Lung (tissue), 12 donors: Measurements from ENCODE around the gene DEFB114. TPM values are rescaled to one million over a fixed set of nuclear protein-coding genes. Genes with fewer than 3 reads are reported as not detected.
"Not testable (repeated sequence)": the region's sequence is repeated elsewhere in the genome, so short reads cannot be mapped to it uniquely, and the experiment has no call there.

ENCODE experiments used
- ATAC-seq: fragments of 200-7000 bp; cut with Tn5 transposase; one replicate; pipeline ENCODE4 v1.9.1; 2020; ENCODE audit warnings: moderate number of reproducible peaks; ENCODE audit not compliant: insufficient read depth, low FRiP score
- DNase-seq, 3 donors: peaks; one replicate each; pipeline ENCODE4 v3.0.0-alpha.2; 2013 to 2017
- H3K27ac ChIP-seq, 2 donors: one replicate each; pipeline ENCODE4 v1.5.1; 2013; ENCODE audit warnings: mild to moderate bottlenecking in 2 of 2, moderate library complexity in 2 of 2, control low read depth in 1 of 2, inconsistent platforms in 1 of 2, low read depth in 1 of 2, low read length in 1 of 2
- H3K27me3 ChIP-seq, 3 donors: one replicate each; pipeline ENCODE4 v1.5.1; 2013; ENCODE audit warnings: low read length in 2 of 3; ENCODE audit not compliant: control insufficient read depth in 3 of 3, insufficient read depth in 3 of 3
- H3K36me3 ChIP-seq, 4 donors: one replicate each; pipeline ENCODE4 v1.5.1; 2013; ENCODE audit warnings: low read length in 4 of 4, mild to moderate bottlenecking in 1 of 4, moderate library complexity in 1 of 4; ENCODE audit not compliant: control insufficient read depth in 4 of 4, insufficient read depth in 4 of 4
- H3K4me1 ChIP-seq, 5 donors: one replicate each; pipeline ENCODE4 v1.5.1; 2013; ENCODE audit warnings: low read length in 5 of 5, mild to moderate bottlenecking in 2 of 5, moderate library complexity in 1 of 5; ENCODE audit not compliant: control insufficient read depth in 5 of 5, insufficient read depth in 5 of 5
- H3K4me3 ChIP-seq: one replicate; pipeline ENCODE4 v1.5.1; 2013; ENCODE audit warnings: mild to moderate bottlenecking, control low read depth, moderate library complexity
- H3K9ac ChIP-seq, 2 donors: one replicate each; pipeline ENCODE4 v1.5.1; 2013; ENCODE audit warnings: low read length in 2 of 2, control low read depth in 1 of 2; ENCODE audit not compliant: insufficient read depth in 1 of 2
- H3K9me3 ChIP-seq, 4 donors: one replicate each; pipeline ENCODE4 v1.5.1; 2013; ENCODE audit warnings: low read length in 3 of 4, mild to moderate bottlenecking in 1 of 4, moderate library complexity in 1 of 4; ENCODE audit not compliant: control insufficient read depth in 4 of 4, insufficient read depth in 3 of 4
- CTCF ChIP-seq: IDR thresholded peaks from 2 replicates; pipeline ENCODE4 v1.5.1; 2012; ENCODE audit warnings: mild to moderate bottlenecking; ENCODE audit errors: control extremely low read depth, extremely low read depth
- WGBS, 2 donors: extraction: QIAGEN DNeasy Blood & Tissue Kit; methylation state at CpG; one replicate each; pipeline ENCODE4 v1.1.7; 2013; 5-methylcytosine and 5-hydroxymethylcytosine counted together
- polyA plus RNA-seq, 2 donors: library from polyadenylated mRNA; stranded (reverse); fragments of 200-250 nt; gene quantifications; one replicate each; pipeline ENCODE4 v1.2.1, GENCODE V29; 2013
- total RNA-seq, 2 donors: library from RNA; depleted of rRNA in 1 of 2; stranded (reverse); fragments of >200 nt in 1 of 2; gene quantifications; one replicate each; pipeline ENCODE4 v1.2.1, GENCODE V29; 2014 to 2021
- donor health status: control.
- donor health status: control.
- donor health status: Bipolar disorder and iron deficiency.
- donor health status: healthy.
- donor health status: DM: yes; HTN: yes; CAD: no.

Gene DEFB114
- total and polyA plus RNA-seq, 4 donors: not detected

- no peak for ATAC-seq
These were observed 17.1 kb downstream of the DEFB114 start for GRCh38 chr6:49946835-49947234.

GRCh38 chr6:49944068-49944467 lies 19.9 kb downstream of the DEFB114 start:
- H3K36me3 ChIP-seq, ATAC-seq, H3K27me3 ChIP-seq, H3K4me1 ChIP-seq, H3K4me3 ChIP-seq, H3K9me3 ChIP-seq, H3K27ac ChIP-seq, DNase-seq, H3K9ac ChIP-seq: not testable (repeated sequence)
- 85 to 88% methylated on average over 3 of the region's 3 CpGs for WGBS, 2 donors

More at GRCh38 chr6:49946835-49947234, 17.1 kb downstream of the DEFB114 start:
- no peak for TF ChIP-seq CTCF
- H3K4me3 ChIP-seq: no peak overlapping the region
- DNase-seq: no peak
- no peak overlapping the region for H3K9ac ChIP-seq
- peaks cover 0 to 5% (median 0%) of the 10 kb centered on the region in 4 donors for H3K9me3 ChIP-seq
- H3K36me3 ChIP-seq: no peaks in the 10 kb centered on the region
- no peaks in the 10 kb centered on the region for H3K27me3 ChIP-seq
- WGBS, 2 donors: 70 to 90% methylated on average over 2 of the region's 2 CpGs
- no peaks in the 10 kb centered on the region for H3K4me1 ChIP-seq
- no peak overlapping the region for H3K27ac ChIP-seq

GRCh38 chr6:49939993-49940498 lies 23.9 kb downstream of the DEFB114 start:
- H3K9me3 ChIP-seq: peaks cover 0 to 5% (median 0%) of the 10 kb centered on the region in 4 donors
- no peak overlapping the region for H3K4me3 ChIP-seq
- TF ChIP-seq CTCF: no peak
- ATAC-seq: no peak
- 65 to 75% methylated on average over 3 of the region's 3 CpGs for WGBS, 2 donors
- H3K27ac ChIP-seq: no peak overlapping the region
- H3K27me3 ChIP-seq: no peaks in the 10 kb centered on the region
- H3K9ac ChIP-seq: no peak overlapping the region
- peaks cover 0 to 5% (median 0%) of the 10 kb centered on the region in 5 donors for H3K4me1 ChIP-seq
- DNase-seq: no peak
- H3K36me3 ChIP-seq: no peaks in the 10 kb centered on the region

GRCh38 chr6:49937811-49938210 lies 26.2 kb downstream of the DEFB114 start:
- no peak for DNase-seq
- ATAC-seq: no peak
- Histone ChIP-seq H3K9ac (no peak overlapping the region), H3K4me1 (peaks cover 0 to 5% (median 0%) of the 10 kb centered on the region in 5 donors), H3K9me3 (peaks cover 0 to 4% (median 0%) of the 10 kb centered on the region in 4 donors), H3K27ac (no peak overlapping the region), H3K4me3 (no peak overlapping the region), H3K27me3 (no peaks in the 10 kb centered on the region), H3K36me3 (no peaks in the 10 kb centered on the region)
- TF ChIP-seq CTCF: no peak
